ENCODE measurements around the gene THY1.

The THY1 gene

DNA sequence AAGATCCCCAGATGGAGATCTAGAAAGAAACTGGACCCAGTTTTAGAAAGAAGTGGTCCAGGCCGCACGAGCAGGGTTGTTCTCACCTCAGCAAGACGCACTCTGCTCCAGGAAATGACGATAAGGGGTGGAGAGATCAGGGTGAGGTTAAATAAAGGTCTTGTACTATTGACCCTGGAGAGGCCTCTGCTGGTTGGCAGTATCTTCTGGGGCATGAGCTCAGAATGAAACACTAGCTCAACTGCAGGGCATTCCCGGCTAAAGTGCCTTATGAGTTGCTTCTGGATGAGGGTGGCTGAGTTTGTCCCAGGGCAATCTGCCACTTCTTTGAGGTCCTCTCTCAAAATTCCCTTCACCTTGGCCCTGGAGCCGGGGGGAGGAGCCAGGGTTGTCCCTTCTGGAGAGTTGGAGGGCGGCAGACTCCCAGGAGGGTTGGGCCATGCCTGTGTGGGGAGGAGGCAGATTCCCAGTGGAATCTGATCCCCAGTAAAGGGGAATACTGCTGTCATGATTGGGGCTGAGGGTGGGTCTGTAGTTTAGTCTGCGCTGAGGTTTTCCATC, 52.4 kb downstream of the THY1 start:
- no peak for DNase-seq
- TF ChIP-seq POLR2A (IDR thresholded peaks at IDR 0.05; ENCODE audit: low read length) (no peak), GATA1 (IDR thresholded peaks at IDR 0.05; ENCODE audit: low read depth, low read length) (no peak)

DNA sequence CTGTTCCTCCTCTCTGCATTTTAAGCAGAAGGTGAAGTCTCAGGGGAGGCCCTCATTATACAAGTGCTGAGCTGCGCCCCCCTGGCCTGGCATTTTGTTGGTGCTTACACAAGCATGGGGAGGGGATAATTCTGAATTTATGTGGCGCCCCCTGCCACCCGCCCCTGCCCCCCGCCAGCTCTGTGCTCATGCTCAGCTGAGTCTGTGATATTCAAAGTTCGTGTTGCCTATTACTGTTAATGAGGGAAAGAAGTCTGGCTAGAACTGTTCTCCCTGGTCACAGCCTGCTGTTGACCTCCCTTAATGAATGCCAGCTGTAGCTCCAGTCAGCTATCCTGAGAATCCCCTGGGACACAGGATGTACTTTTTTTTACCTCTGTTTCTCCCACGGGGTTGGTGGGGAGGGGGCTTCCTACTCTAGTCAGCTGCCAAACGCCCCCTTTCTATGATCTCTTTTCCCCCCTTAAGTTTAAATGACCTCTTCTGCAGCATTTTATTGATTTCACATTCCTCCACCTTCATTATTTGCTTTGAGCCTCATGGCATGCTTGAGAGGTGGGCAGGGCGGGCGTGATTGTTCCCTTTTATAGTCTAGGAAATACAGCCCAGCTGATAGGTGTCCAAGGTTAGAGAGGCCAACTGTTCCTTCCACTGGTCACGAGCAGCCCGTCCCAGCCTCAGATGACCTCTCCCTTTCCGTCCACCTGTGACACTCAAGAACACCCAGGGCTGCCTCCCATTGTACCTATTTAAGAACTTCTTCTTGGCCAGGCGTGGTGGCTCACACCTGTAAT, 53.6 kb downstream of the THY1 start:
- no peak for DNase-seq
- TF ChIP-seq GATA1 (IDR thresholded peaks at IDR 0.05; ENCODE audit: low read depth, low read length) (no peak), POLR2A (IDR thresholded peaks at IDR 0.05; ENCODE audit: low read length) (no peak)

DNA sequence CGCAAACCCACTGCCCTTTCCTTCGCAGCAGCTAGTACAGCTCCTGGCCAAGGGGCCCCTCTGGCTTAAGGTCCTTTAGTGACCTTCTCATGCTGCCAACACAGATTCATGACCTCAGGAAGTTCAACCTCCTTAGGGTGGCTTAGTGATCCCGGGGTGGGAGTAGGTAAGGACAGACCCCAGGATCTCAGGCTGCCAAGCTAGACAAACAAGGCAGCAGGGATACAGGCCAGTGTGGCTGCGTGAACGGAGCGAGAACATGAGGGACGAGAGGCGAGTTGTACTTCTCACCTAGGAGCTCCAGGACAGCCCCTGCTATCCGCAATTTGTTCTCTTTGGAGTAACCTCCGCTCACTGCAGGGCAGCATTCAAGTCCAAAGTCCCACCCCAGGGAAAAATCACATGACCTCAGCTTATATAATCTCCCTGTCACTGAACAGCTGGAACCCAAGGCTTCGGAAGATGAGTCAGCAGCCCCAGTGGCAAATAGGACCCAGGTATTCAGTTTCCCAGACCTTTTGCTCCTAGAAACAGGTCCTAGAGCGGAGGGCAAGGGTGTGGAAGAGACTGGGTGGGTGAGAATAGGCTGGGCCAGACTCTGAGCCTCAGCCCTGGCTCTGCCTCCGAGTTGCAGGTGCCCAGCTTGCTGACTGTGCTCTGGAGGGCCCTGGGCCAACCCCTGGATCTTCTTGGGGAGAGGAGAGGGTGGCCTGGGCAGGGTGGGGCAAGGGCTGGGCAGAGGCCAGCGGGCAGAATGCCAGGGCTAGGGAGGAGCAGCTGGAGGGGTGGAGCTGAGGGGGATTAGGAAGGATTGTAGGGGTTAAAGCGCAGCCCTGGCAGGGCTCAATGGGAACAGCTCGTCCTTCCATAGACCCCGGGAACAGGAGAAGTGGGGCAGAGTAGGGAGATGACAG, 54.6 kb downstream of the THY1 start:
- peak; percentile 63 to 84 for DNase-seq
- no peak for TF ChIP-seq POLR2A (IDR thresholded peaks at IDR 0.05; ENCODE audit: low read length)
- no peak for TF ChIP-seq GATA1 (IDR thresholded peaks at IDR 0.05; ENCODE audit: low read depth, low read length)

DNA sequence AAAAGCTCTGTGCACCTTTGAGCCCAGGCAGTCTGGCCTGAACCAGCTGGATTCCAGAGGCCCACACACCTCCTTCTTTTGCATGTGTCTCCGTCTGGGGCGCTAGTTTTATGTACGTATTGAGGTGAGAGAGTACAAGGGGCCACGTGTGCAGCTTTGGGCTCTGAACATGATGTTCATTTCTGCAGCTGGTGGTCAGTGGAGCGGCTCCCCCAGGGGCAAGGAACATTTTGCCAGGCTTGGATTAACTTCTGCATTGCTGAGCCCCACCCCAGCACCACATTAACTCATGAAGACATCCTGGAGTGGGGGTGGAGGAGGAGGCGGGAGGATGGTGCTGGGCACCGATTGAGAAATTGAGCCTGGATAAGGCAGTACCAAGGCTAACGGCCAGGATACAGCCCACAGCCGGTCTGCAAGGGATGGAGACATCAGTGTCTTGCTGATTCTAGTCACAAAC, 55.3 kb downstream of the THY1 start:
- DNase-seq = no peak
- TF ChIP-seq GATA1 (IDR thresholded peaks at IDR 0.05; ENCODE audit: low read depth, low read length) (no peak), POLR2A (IDR thresholded peaks at IDR 0.05; ENCODE audit: low read length) (no peak)

Data from erythroblast (primary cell).